Esophagus muscularis mucosa (tissue), 4 donors: Measurements from ENCODE around the gene TSNAXIP1. TPM values are rescaled to one million over a fixed set of nuclear protein-coding genes. Genes with fewer than 3 reads are reported as not detected.

ENCODE experiments used
- DNase-seq: peaks from one replicate; pipeline ENCODE4 v3.0.0-alpha.2; 2017; ENCODE audit errors: extremely low spot score
- H3K27ac ChIP-seq, 4 donors: fragments of 200-600 bp; sonication (generic); replicated peaks in 1 of 4; 1 replicate in 3 of 4; 2 replicates in 1 of 4; pipeline ENCODE4 v1.5.1; 2016 to 2019; ENCODE audit warnings: mild to moderate bottlenecking in 1 of 4
- H3K27me3 ChIP-seq, 4 donors: fragments of 200-600 bp; sonication (generic); one replicate each; pipeline versions ENCODE4 v1.5.1 to v1.6.0; 2016 to 2019
- H3K36me3 ChIP-seq, 4 donors: fragments of 200-600 bp; sonication (generic); one replicate each; pipeline ENCODE4 v1.5.1; 2016 to 2019
- H3K4me1 ChIP-seq, 4 donors: fragments of 200-600 bp; sonication (generic); one replicate each; pipeline ENCODE4 v1.5.1; 2016 to 2019
- H3K4me3 ChIP-seq, 4 donors: fragments of 200-600 bp; sonication (generic); 1 replicate in 2 of 4; 2 replicates in 2 of 4; pipeline ENCODE4 v1.5.1; 2016 to 2019; ENCODE audit warnings: mild to moderate bottlenecking in 4 of 4, moderate library complexity in 1 of 4
- H3K9me3 ChIP-seq, 4 donors: fragments of 200-600 bp; sonication (generic); 1 replicate in 3 of 4; 2 replicates in 1 of 4; pipeline ENCODE4 v1.5.1; 2016 to 2019
- EP300 ChIP-seq: sonication (generic); formaldehyde crosslinking; IDR thresholded peaks from one replicate; pipeline ENCODE4 v1.6.1; 2017; ENCODE audit warnings: antibody characterized with exemption
- POLR2A ChIP-seq: fragments of 450-650 bp; IDR thresholded peaks from one replicate; pipeline ENCODE4 v1.6.1; 2017; ENCODE audit warnings: antibody characterized with exemption, moderate library complexity, mild to moderate bottlenecking, low read depth
- POLR2AphosphoS5 ChIP-seq, 2 donors: sonication (generic); formaldehyde crosslinking; IDR thresholded peaks; one replicate each; pipeline ENCODE4 v1.6.1; 2017; ENCODE audit warnings: antibody characterized with exemption in 2 of 2
- whole genome bisulfite sequencing: methylation state at CpG from one replicate; pipeline ENCODE4 v1.1.5; 2018; 5-methylcytosine and 5-hydroxymethylcytosine counted together
- intact Hi-C: fragments of 100-400 bp; cut with DNase I; formaldehyde crosslinking; loops from one replicate; pipeline ENCODE4 v1.15.1; 2023
- total RNA-seq, 4 donors: library from RNA; depleted of rRNA; stranded (reverse); fragments of >200 nt; gene quantifications; one replicate each; pipeline versions ENCODE4 v1.1.0 to v1.2.1, GENCODE V29; 2016
- TF ChIP-seq, protein P1 (sequence below), 3 experiments: fragments of 200-600 bp in 2 of 3; fragments of 450-650 bp in 1 of 3; sonication (generic) in 2 of 3; IDR thresholded peaks; one replicate each; pipeline ENCODE4 v1.5.1; 2017 to 2019; ENCODE audit warnings: antibody characterized with exemption in 3 of 3, mild to moderate bottlenecking in 2 of 3, moderate library complexity in 1 of 3

TSNAXIP1 gene
- total RNA-seq, 4 donors from 2014 or later, result 0.83 to 2.2 (median 1.1) TPM

DNA sequence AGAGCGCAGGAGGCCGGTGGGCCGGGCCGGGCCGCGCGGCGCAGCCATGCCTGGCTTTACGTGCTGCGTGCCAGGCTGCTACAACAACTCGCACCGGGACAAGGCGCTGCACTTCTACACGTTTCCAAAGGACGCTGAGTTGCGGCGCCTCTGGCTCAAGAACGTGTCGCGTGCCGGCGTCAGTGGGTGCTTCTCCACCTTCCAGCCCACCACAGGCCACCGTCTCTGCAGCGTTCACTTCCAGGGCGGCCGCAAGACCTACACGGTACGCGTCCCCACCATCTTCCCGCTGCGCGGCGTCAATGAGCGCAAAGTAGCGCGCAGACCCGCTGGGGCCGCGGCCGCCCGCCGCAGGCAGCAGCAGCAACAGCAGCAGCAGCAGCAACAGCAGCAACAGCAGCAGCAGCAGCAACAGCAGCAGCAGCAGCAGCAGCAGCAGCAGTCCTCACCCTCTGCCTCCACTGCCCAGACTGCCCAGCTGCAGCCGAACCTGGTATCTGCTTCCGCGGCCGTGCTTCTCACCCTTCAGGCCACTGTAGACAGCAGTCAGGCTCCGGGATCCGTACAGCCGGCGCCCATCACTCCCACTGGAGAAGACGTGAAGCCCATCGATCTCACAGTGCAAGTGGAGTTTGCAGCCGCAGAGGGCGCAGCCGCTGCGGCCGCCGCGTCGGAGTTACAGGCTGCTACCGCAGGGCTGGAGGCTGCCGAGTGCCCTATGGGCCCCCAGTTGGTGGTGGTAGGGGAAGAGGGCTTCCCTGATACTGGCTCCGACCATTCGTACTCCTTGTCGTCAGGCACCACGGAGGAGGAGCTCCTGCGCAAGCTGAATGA is 36.0 kb downstream of the TSNAXIP1 start:
- under 1% methylated on average over 42 of the region's 67 CpGs for WGBS
- no peaks in the 10 kb centered on the region for H3K36me3 ChIP-seq
- intact Hi-C loops, result no loop called here
- H3K4me1 ChIP-seq, result peaks cover 39 to 53% (median 50%) of the 10 kb centered on the region in 4 donors
- no peak for DNase-seq
- no peaks in the 10 kb centered on the region for H3K9me3 ChIP-seq
- peak overlapping the region; percentile 86 to 94 (median 90) for H3K4me3 ChIP-seq
- peak overlapping the region; percentile 98 to 99 (median 99) for H3K27ac ChIP-seq
- no peaks in the 10 kb centered on the region for H3K27me3 ChIP-seq
- TF ChIP-seq EP300 (no peak), POLR2AphosphoS5 (IDR thresholded peaks at IDR 0.05) (no peak), POLR2A (no peak)
- TF ChIP-seq, protein P1, sequence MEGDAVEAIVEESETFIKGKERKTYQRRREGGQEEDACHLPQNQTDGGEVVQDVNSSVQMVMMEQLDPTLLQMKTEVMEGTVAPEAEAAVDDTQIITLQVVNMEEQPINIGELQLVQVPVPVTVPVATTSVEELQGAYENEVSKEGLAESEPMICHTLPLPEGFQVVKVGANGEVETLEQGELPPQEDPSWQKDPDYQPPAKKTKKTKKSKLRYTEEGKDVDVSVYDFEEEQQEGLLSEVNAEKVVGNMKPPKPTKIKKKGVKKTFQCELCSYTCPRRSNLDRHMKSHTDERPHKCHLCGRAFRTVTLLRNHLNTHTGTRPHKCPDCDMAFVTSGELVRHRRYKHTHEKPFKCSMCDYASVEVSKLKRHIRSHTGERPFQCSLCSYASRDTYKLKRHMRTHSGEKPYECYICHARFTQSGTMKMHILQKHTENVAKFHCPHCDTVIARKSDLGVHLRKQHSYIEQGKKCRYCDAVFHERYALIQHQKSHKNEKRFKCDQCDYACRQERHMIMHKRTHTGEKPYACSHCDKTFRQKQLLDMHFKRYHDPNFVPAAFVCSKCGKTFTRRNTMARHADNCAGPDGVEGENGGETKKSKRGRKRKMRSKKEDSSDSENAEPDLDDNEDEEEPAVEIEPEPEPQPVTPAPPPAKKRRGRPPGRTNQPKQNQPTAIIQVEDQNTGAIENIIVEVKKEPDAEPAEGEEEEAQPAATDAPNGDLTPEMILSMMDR (IDR thresholded peaks at IDR 0.05), result peak in 1 of 3 experiments; percentile 36

DNA sequence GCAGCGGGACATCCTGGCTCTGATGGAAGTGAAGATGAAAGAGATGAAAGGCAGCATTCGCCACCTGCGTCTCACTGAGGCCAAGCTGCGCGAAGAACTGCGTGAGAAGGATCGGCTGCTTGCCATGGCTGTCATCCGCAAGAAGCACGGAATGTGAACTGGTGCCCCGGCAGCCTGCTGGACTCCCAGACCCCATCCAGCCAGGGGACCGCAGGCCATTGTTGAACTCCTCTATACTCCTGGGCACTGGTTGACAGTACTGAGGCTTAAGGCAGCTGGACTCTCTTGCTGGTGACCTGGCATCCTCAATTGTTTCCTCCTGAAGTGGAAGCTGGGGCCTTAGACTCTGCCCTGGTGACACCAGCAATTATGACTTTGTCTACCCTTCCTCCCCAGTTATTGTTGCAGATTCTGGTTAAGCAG is 36.7 kb downstream of the TSNAXIP1 start:
- TF ChIP-seq, protein P1 (IDR thresholded peaks at IDR 0.05), result no peak
- TF ChIP-seq EP300, result no peak
- no peaks in the 10 kb centered on the region for H3K9me3 ChIP-seq
- no peaks in the 10 kb centered on the region for H3K36me3 ChIP-seq
- H3K27ac ChIP-seq, result peak overlapping the region; percentile 98 to 99 (median 99)
- H3K27me3 ChIP-seq, result no peaks in the 10 kb centered on the region
- peak overlapping the region; percentile 86 to 94 (median 90) for H3K4me3 ChIP-seq
- 5% methylated on average over 7 of the region's 11 CpGs for WGBS
- DNase-seq, result no peak
- intact Hi-C loops, result no loop called here
- peaks cover 45 to 59% (median 56%) of the 10 kb centered on the region in 4 donors for H3K4me1 ChIP-seq

DNA sequence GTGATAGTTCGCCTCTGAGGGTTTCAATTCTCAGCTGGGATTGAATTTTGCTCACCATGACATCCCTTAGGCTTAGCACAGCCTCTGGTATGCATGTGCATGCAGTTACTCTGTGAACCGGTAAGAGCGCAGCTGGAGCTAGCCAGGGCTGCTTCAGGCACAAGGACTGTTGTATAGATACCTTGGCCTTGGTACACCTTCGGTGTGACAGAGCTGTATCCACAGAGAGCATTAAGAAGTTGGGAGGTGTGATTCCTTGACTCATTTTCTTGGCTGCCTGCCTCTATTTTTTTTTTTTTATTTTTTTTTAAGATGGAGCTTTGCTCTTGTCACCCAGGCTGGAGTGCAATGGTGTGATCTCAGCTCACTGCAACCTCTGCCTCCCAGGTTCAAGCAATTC is 37.8 kb downstream of the TSNAXIP1 start:
- H3K4me3 ChIP-seq, result peak overlapping the region; percentile 12 to 94 (median 52)
- TF ChIP-seq, protein P1 (IDR thresholded peaks at IDR 0.05), result peak in 1 of 3 experiments; percentile 41
- TF ChIP-seq EP300, result no peak
- TF ChIP-seq POLR2AphosphoS5 (IDR thresholded peaks at IDR 0.05), result peak; percentile 18 to 44
- H3K9me3 ChIP-seq, result no peaks in the 10 kb centered on the region
- intact Hi-C loops, result no loop called here
- DNase-seq, result no peak
- peaks cover 54 to 71% (median 67%) of the 10 kb centered on the region in 4 donors for H3K4me1 ChIP-seq
- WGBS, result 54% methylated on average over 4 of the region's 4 CpGs
- no peaks in the 10 kb centered on the region for H3K27me3 ChIP-seq
- H3K27ac ChIP-seq, result peak overlapping the region; percentile 98 to 99 (median 99)
- H3K36me3 ChIP-seq, result no peaks in the 10 kb centered on the region

DNA sequence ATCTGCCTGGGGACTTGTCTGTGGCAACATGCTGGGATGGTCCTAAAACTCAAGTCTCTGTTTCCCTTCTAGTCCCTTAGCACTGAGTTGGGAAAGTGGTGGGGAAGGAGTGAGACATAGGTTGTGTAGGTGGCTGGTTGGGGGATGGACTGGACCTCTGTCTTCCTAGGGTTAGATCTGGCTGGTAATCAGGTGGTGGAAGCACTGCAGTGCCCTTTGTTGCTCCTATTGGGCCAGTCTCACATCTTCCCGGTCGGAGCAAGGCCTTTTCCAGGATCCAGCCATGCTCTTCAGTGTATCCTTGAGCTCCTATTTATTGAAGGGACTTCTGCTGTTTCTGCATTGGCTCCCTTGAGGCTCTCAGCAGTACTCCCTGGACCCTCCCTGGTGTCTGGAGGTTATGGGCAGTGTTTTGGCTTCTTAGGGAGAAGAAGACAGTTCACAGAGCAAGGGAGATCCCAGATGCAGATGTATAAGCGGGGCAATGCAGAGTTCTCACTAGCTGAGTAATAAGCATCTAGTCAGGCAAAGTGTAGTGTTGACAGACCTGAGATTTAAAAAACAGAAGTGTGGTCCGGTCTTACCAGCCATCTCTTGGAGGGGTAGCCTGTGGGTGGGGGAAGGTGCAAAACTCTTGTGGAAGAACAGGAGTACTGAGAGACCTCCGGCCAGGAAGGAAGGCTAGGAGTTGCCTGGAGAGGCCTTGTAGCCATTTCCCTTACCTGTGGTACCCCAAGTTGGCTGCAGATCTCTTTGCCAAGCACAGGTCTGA is 38.8 kb downstream of the TSNAXIP1 start:
- 68% methylated on average over 4 of the region's 5 CpGs for WGBS
- no peak for DNase-seq
- peaks cover 0 to 2% (median 0%) of the 10 kb centered on the region in 4 donors for H3K36me3 ChIP-seq
- H3K9me3 ChIP-seq, result no peaks in the 10 kb centered on the region
- TF ChIP-seq POLR2A (no peak), POLR2AphosphoS5 (IDR thresholded peaks at IDR 0.05) (no peak), EP300 (no peak)
- TF ChIP-seq, protein P1 (IDR thresholded peaks at IDR 0.05), result no peak
- peaks cover 54 to 74% (median 69%) of the 10 kb centered on the region in 4 donors for H3K4me1 ChIP-seq
- H3K4me3 ChIP-seq, result peak overlapping the region; percentile 85 to 99 (median 93)
- no peaks in the 10 kb centered on the region for H3K27me3 ChIP-seq
- peak overlapping the region; percentile 98 to 99 (median 99) for H3K27ac ChIP-seq
- intact Hi-C loops, result no loop called here
